Brain pericyte (primary cell): ENCODE data around the gene CFB.

Experiments used
- DNase-seq: peaks from one replicate; pipeline ENCODE4 v3.0.0-alpha.2; 2012; ENCODE audit warnings: low read depth, low spot score

CFB gene

GRCh38 chr6:31948306-31948705 is 2.4 kb downstream of the CFB start:
- DNase-seq = no peak

- no peak for DNase-seq
Observed at GRCh38 chr6:31948753-31949413, 3.0 kb downstream of the CFB start.

GRCh38 chr6:31949926-31950548 is 4.1 kb downstream of the CFB start:
- DNase-seq = no peak

GRCh38 chr6:31952140-31952805 is 6.4 kb downstream of the CFB start:
- DNase-seq = no peak

- no peak for DNase-seq
Observed at GRCh38 chr6:31952890-31953289, 7.0 kb downstream of the CFB start.

GRCh38 chr6:31954511-31954910 is 8.6 kb downstream of the CFB start:
- DNase-seq = no peak

- no peak for DNase-seq
Observed at GRCh38 chr6:31956796-31957195, 10.9 kb downstream of the CFB start.

GRCh38 chr6:31958412-31958740 is 12.5 kb downstream of the CFB start:
- no peak for DNase-seq

- peak; percentile 96 for DNase-seq
Observed at GRCh38 chr6:31958741-31959739, 13.1 kb downstream of the CFB start, which contains the start of the genes NELFE and SKIC2. Gene NELFE, minus strand, starts transcription at chr6:31958971. Its CDS starts 525 bp downstream, at chr6:31958446. Gene SKIC2, plus strand, starts transcription at chr6:31959175. Its CDS starts 18 bp downstream, at chr6:31959193.

GRCh38 chr6:31961616-31962015 is 15.7 kb downstream of the CFB start:
- no peak for DNase-seq

GRCh38 chr6:31963921-31964320 is 18.0 kb downstream of the CFB start:
- no peak for DNase-seq

- no peak for DNase-seq
Observed at GRCh38 chr6:31965700-31966099, 19.8 kb downstream of the CFB start.

- no peak for DNase-seq
Observed at GRCh38 chr6:31966506-31966905, 20.6 kb downstream of the CFB start.

- DNase-seq = no peak
Observed at GRCh38 chr6:31966997-31967925, 21.4 kb downstream of the CFB start.

GRCh38 chr6:31967926-31968320 is 22.0 kb downstream of the CFB start:
- DNase-seq = no peak

- no peak for DNase-seq
Observed at GRCh38 chr6:31968326-31968725, 22.4 kb downstream of the CFB start.

GRCh38 chr6:31968791-31969711 is 23.2 kb downstream of the CFB start:
- DNase-seq = no peak

GRCh38 chr6:31969712-31970603 is 24.1 kb downstream of the CFB start:
- DNase-seq = no peak
